OCI-LY1 (cell line): Measurements from ENCODE around the gene BMP4.

Source experiments
- EZH2 ChIP-seq: fragments of 200-600 bp; sonication (generic), shearing (Covaris generic); IDR thresholded peaks from 2 replicates; pipeline ENCODE4 v1.8.0; 2017; ENCODE audit warnings: borderline replicate concordance, mixed run types, mild to moderate bottlenecking, antibody characterized with exemption, low read length, moderate library complexity, mixed read lengths
- TF ChIP-seq, protein P1 (sequence below): fragments of 200-600 bp; sonication (generic), shearing (Covaris generic); IDR thresholded peaks from 2 replicates; pipeline ENCODE4 v1.5.1; 2017; ENCODE audit warnings: mild to moderate bottlenecking, antibody characterized with exemption, low read length, moderate library complexity, mixed read lengths

DNA sequence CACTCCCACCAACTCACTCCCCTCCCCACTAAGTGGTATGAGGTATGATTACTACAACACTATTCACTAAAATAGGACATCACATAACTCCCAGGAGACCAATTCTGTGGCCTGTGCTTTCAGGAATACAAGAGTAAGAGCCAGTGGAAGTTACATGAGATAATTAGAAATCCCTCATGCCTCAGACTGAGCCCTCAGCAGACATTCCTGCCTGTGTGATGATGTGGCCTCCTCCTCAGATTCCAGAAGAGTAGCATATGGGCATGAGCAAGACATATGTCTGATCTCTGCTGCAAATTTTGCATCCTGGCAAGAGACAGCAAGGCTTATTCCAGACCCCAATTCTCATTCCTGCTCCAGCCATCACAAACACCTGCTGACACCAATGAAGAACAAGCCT lies 46.0 kb upstream of the BMP4 start:
- TF ChIP-seq, protein P1, sequence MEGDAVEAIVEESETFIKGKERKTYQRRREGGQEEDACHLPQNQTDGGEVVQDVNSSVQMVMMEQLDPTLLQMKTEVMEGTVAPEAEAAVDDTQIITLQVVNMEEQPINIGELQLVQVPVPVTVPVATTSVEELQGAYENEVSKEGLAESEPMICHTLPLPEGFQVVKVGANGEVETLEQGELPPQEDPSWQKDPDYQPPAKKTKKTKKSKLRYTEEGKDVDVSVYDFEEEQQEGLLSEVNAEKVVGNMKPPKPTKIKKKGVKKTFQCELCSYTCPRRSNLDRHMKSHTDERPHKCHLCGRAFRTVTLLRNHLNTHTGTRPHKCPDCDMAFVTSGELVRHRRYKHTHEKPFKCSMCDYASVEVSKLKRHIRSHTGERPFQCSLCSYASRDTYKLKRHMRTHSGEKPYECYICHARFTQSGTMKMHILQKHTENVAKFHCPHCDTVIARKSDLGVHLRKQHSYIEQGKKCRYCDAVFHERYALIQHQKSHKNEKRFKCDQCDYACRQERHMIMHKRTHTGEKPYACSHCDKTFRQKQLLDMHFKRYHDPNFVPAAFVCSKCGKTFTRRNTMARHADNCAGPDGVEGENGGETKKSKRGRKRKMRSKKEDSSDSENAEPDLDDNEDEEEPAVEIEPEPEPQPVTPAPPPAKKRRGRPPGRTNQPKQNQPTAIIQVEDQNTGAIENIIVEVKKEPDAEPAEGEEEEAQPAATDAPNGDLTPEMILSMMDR = no peak
- no peak for TF ChIP-seq EZH2
